ENCODE results near the gene APOC1. TPM values are rescaled to one million over a fixed set of nuclear protein-coding genes. Genes with fewer than 3 reads are reported as not detected.

Gene APOC1
- total RNA-seq, 4 donors from 2014 or later = 1.1 to 18.7 (median 7.9) TPM

DNA sequence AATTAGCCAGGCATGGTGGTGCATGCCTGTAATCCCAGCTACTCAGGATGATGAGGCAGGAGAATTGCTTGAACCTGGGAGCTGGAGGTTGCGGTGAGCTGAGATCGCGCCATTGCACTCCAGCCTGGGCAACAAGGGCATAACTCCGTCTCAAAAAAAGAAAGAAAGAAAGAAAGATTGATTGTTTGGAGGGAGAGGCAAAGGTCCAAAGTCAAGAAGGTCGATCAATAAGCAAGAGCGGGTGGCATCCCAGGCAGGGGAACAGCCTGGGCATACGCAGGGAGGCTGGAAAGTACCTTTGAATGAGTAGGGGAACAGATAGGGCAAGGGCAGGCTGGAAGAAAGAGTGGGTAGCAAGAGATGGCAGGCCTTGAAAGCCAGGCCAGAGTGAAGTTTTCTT, 15.7 kb downstream of the APOC1 start:
- Histone ChIP-seq H3K4me1 (peaks cover 0 to 11% of the 10 kb centered on the region in 2 donors), H3K36me3 (no peaks in the 10 kb centered on the region), H3K9me3 (no peaks in the 10 kb centered on the region), H3K27ac (no peak overlapping the region), H3K27me3 (no peaks in the 10 kb centered on the region), H3K4me3 (no peak overlapping the region)
- in situ Hi-C loops (cut with MboI; ENCODE audit: low sequenced_read_pairs in 4 of 4) (no loop called here), intact Hi-C loops (cut with DNase I; ENCODE audit: low total_unique reads) (no loop called here)
- TF ChIP-seq, protein P1, sequence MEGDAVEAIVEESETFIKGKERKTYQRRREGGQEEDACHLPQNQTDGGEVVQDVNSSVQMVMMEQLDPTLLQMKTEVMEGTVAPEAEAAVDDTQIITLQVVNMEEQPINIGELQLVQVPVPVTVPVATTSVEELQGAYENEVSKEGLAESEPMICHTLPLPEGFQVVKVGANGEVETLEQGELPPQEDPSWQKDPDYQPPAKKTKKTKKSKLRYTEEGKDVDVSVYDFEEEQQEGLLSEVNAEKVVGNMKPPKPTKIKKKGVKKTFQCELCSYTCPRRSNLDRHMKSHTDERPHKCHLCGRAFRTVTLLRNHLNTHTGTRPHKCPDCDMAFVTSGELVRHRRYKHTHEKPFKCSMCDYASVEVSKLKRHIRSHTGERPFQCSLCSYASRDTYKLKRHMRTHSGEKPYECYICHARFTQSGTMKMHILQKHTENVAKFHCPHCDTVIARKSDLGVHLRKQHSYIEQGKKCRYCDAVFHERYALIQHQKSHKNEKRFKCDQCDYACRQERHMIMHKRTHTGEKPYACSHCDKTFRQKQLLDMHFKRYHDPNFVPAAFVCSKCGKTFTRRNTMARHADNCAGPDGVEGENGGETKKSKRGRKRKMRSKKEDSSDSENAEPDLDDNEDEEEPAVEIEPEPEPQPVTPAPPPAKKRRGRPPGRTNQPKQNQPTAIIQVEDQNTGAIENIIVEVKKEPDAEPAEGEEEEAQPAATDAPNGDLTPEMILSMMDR (IDR thresholded peaks at IDR 0.05 in 4 of 5, conservative IDR thresholded peaks at IDR 0.05 in 1 of 5) = no peak
- TF ChIP-seq POLR2A (IDR thresholded peaks at IDR 0.05) = no peak
- DNase-seq (no peak), ATAC-seq (no peak)

DNA sequence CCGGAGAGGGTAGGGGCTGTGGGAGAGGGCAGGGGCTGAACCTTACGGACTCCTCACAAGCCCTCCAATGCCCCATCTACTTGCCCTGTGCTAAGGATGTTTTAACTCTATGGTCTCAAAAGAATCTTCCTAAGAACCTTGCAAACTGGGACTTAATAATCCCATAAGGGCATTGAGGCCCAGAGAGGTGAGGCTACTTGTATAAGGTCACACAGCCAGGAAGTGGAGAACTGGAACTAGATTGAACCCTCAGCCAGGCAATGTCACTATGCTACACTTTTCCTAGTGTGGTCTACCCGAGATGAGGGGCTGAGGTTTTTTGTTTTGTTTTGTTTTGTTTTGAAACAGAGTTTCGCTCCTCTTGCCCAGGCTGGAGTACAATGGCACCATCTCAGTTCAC, 17.1 kb downstream of the APOC1 start:
- TF ChIP-seq POLR2A (IDR thresholded peaks at IDR 0.05) = no peak
- TF ChIP-seq, protein P1 (IDR thresholded peaks at IDR 0.05 in 4 of 5, conservative IDR thresholded peaks at IDR 0.05 in 1 of 5) = no peak
- ATAC-seq (no peak), DNase-seq (no peak)
- intact Hi-C loops (cut with DNase I; ENCODE audit: low total_unique reads) (no loop called here), in situ Hi-C loops (cut with MboI; ENCODE audit: low sequenced_read_pairs in 4 of 4) (no loop called here)
- H3K4me1 ChIP-seq = peaks cover 0 to 10% of the 10 kb centered on the region in 2 donors
- no peaks in the 10 kb centered on the region for H3K27me3 ChIP-seq
- no peaks in the 10 kb centered on the region for H3K9me3 ChIP-seq
- H3K27ac ChIP-seq = no peak overlapping the region
- H3K36me3 ChIP-seq = no peaks in the 10 kb centered on the region
- no peak overlapping the region for H3K4me3 ChIP-seq

DNA sequence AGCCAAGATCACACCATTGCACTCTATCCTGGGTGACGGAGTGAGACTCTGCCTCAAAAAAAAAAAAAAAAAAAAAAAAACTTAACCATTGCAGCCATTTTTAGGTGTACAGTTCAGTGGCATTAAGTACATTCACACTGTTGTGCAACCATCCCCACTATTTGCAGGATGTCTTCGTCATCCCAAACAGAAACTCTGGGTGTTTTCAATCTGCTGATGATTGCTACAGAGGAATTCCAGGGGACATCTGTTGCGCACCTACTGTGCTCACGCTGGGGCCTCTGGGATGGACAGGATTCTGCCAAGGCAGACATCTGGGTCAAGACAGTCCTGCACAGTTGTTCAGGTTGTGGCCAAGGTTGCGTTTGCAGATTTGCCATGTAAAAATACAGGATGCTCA, 25.3 kb downstream of the APOC1 start:
- DNase-seq (no peak), ATAC-seq (no peak)
- TF ChIP-seq, protein P1 (IDR thresholded peaks at IDR 0.05 in 4 of 5, conservative IDR thresholded peaks at IDR 0.05 in 1 of 5) = no peak
- no peak for TF ChIP-seq POLR2A (IDR thresholded peaks at IDR 0.05)
- Histone ChIP-seq H3K36me3 (no peaks in the 10 kb centered on the region), H3K27ac (no peak overlapping the region), H3K4me1 (no peaks in the 10 kb centered on the region), H3K4me3 (no peak overlapping the region), H3K9me3 (no peaks in the 10 kb centered on the region), H3K27me3 (no peaks in the 10 kb centered on the region)
- in situ Hi-C loops (cut with MboI; ENCODE audit: low sequenced_read_pairs in 4 of 4) = no loop called here
- intact Hi-C loops (cut with DNase I; ENCODE audit: low total_unique reads) = no loop called here

DNA sequence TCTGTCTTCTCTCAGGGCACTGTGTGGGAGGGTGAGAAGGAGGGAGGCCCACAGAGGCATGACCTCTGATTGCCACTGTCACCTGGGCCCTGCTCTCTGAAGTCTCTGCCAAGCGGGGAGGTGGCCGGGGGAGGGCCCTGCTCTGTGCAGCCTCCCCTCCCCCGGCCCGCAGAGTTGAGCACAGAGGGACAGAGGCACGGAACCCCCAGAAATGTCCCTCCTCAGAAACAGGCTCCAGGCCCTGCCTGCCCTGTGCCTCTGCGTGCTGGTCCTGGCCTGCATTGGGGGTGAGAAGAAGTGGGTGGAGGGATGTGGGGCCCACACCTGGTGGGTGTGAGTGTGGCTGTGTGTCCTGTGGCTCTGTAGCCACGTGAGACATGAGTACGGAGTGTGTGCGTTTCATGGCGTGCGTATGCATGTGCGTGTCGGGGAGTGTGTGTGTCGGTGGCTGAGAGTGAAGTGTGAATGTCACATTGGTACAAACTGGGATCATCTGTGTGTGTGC, 27.7 kb downstream of the APOC1 start, which contains the start of gene APOC4:
Gene APOC4 (plus strand): TSS at position 171 of the 505 bp plus-strand sequence. CDS start 41 bp downstream, at position 212.
- ATAC-seq (no peak), DNase-seq (no peak)
- no peak within 1 kb of the TSS for H3K4me3 ChIP-seq
- no peaks in the 10 kb centered on the region for H3K4me1 ChIP-seq
- H3K9me3 ChIP-seq = no peaks in the 10 kb centered on the region
- no peak for TF ChIP-seq POLR2A (IDR thresholded peaks at IDR 0.05)
- TF ChIP-seq, protein P1 (IDR thresholded peaks at IDR 0.05 in 4 of 5, conservative IDR thresholded peaks at IDR 0.05 in 1 of 5) = no peak
- in situ Hi-C loops (cut with MboI; ENCODE audit: low sequenced_read_pairs in 4 of 4) = no loop called here
- intact Hi-C loops (cut with DNase I; ENCODE audit: low total_unique reads) = no loop called here
- H3K27ac ChIP-seq = no peak within 1 kb of the TSS
- H3K36me3 ChIP-seq = no peaks in the 10 kb centered on the region
- no peaks in the 10 kb centered on the region for H3K27me3 ChIP-seq

DNA sequence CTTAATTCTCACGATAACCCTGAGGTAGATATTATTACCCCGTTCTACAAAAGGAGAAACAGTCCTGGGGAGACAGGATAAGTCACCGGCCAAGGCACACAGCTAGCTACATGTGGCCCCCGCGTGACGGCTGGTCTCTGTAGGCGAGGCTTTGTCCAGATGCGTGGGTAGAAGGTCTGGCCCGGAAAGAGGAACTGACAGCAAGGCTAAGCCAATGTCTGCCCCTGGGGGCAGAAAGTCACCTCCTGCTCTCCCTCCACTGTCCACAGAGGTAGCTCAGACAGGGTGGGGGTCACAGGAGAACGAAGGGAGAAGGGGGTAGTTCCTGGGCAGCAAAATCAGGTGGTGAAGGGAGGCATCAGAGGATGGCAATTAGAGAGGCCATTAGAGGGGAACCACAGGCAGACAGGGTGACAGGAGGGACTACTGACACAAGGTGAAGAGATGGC, 29.4 kb downstream of the APOC1 start:
- no peak overlapping the region for H3K4me3 ChIP-seq
- DNase-seq = peak; percentile 14 to 47
- H3K27ac ChIP-seq = no peak overlapping the region
- in situ Hi-C loops (cut with MboI; ENCODE audit: low sequenced_read_pairs in 4 of 4) = no loop called here
- H3K9me3 ChIP-seq = no peaks in the 10 kb centered on the region
- no peaks in the 10 kb centered on the region for H3K36me3 ChIP-seq
- no peaks in the 10 kb centered on the region for H3K4me1 ChIP-seq
- H3K27me3 ChIP-seq = no peaks in the 10 kb centered on the region
- no peak for ATAC-seq
- intact Hi-C loops (cut with DNase I; ENCODE audit: low total_unique reads) = no loop called here
- TF ChIP-seq, protein P1 (IDR thresholded peaks at IDR 0.05 in 4 of 5, conservative IDR thresholded peaks at IDR 0.05 in 1 of 5) = no peak
- no peak for TF ChIP-seq POLR2A (IDR thresholded peaks at IDR 0.05)
